GM19099 (cell line): ENCODE data around the gene RPS16.

Source experiments
- POLR2A ChIP-seq: IDR thresholded peaks from 3 replicates; pipeline ENCODE4 v1.6.1; 2011; ENCODE audit warnings: low read depth; ENCODE audit not compliant: insufficient read length; ENCODE audit errors: extremely low read depth

The RPS16 gene

DNA sequence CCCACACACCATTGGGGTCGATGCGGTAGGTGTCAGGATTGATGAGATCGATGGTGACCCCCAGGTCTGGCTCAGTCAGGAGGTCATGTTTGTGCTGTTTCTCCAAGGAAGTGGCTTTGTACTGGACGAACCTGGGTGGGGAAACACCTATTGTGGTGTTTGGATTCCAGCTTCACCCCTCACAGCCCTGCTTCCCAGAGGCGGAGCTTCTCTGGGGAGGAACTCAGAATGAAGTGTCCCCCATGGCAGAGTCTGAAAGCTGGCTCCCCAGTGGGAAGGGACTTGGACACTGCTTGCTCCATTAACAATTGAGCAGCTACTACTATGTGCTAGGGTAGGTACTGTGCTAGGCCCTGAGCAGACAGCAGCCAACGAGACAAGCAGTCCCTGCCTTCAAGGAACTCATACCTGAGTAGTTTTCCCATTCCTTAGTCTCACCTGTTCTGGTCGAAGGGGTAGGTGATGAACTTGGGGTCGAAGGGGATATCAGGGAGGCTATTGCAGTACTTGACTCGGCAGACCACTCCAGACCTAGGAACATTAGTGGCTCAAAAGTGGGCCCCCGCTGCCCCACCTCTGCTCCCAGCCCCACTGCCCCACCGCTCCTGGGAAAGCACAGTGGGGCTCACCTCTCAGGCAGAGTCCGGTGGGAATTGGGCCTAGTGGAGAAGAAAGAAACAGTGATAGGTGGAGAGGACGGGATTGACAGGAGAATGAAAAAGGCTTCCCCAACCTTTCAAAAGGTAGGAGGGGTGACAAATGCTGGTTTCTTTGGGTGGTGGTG is 45.9 kb downstream of the RPS16 start:
- no peak for TF ChIP-seq POLR2A

DNA sequence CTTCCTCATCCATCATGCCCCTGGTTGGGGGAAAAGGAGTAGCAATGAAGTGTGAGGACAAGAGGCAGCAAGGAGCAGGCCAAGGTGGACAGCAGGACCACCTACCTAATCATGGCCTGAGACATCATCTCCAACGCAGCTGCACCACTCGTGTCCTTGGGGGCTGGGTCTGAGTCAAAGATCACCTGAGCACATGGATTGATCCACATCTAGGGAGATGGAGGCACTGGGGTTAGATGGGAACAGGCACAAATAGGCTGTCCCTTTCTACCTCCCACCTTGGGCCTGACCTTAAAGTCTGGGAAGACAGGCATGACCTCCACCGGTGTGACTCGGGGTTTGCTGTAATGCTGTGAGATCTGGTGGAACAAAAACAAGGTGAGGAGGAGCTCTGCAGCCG is 47.1 kb downstream of the RPS16 start:
- TF ChIP-seq POLR2A, result no peak

DNA sequence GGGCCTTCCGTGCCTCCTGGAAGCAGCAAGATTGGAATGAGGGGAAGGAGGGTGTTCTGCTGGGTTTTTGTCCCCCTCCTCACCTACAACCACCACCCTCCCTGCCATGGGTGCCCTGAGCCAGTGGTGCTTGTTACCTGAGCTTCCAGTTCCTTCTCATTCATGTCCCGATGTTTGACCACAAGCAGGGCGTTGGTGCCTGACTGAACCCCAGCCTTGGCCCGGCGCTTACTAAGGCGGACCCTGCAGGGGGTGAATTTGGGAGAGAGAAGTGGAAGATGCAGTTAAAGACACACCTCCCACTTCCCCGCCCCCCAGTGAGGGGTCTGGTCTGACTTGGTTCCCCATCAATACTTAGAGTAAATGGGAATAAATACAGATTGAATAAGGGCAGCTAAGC is 49.2 kb downstream of the RPS16 start:
- TF ChIP-seq POLR2A, result no peak

DNA sequence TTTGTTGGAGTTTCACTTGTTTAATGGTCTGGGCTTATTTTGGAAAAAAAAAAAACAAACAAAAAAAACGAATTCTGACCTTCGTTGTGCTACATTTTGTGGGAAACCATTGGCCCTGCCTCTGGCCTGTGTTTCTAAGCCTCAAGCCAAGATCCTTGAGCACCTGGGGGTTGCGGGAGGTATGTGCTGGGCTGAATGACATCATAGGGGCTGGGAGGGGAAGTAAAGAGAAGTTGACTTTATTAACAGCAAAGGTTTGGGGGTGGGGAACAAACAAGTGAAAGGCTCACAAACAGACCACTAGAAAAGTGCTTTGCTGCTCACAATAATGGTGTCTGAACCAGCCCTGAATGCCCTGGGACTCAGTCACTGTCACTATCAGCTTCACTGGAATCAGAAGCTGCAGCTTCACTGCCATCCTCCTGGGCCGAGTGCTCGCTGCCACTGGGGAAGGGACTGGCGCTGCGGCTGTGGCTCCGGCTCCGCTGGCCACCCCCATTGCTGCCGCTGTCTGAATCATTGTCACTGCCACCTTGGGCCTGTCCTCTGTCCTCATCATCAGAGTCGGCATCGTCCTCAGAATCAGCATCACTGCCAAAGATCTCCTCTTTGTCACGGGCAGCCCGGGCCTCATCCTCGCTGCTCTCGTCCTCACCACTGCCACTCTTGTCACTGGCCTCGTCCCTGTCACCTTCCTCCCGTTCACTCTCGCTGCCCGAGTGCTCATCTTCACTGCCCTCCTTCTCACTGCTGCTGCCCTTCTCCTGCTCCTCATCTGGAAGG is 49.9 kb downstream of the RPS16 start:
- peak; percentile 7 for TF ChIP-seq POLR2A

DNA sequence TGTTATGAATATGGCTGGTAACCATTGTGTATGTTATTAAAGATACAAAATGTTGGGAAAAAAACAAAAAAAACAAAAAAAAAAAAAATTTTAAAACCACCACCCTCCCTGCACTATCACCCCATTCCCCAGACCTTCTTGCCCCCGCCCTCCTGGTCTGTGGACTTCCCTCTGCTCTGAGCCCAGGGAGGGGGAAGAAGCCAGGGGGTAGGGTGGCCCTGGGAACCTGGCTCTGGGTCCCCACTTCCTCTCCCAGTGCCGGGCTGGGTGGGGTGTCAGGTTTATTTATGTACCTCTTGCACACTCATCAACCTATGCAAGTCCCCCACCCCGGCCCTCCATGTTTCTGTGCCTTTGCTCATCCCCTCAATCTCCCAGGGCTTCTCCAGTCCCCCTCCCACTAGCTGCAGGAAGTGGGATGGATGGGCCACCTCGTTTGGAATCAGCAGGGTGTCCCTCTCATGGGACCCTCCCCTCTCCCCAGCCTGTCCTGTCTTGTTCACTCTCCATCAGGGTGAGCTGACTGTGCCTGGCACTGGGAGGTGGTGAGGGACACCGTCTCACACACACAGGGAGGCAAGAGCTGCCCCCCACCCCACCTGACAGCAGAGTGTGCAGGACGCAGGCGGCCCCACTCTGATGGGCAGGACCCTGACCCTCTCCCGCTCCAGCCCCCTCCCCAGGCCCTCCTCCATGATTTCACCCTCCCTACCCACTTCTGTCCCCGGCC is 50.7 kb downstream of the RPS16 start:
- no peak for TF ChIP-seq POLR2A
